GM19324 (cell line): ENCODE data around the gene RARS2.

ENCODE experiments used
- ATAC-seq: cut with Tn5 transposase; IDR thresholded peaks from one replicate; pipeline ENCODE4 v1.9.1; 2021; ENCODE audit warnings: mild to moderate bottlenecking, moderate library complexity; ENCODE audit not compliant: unreplicated experiment, low FRiP score

The RARS2 gene

DNA sequence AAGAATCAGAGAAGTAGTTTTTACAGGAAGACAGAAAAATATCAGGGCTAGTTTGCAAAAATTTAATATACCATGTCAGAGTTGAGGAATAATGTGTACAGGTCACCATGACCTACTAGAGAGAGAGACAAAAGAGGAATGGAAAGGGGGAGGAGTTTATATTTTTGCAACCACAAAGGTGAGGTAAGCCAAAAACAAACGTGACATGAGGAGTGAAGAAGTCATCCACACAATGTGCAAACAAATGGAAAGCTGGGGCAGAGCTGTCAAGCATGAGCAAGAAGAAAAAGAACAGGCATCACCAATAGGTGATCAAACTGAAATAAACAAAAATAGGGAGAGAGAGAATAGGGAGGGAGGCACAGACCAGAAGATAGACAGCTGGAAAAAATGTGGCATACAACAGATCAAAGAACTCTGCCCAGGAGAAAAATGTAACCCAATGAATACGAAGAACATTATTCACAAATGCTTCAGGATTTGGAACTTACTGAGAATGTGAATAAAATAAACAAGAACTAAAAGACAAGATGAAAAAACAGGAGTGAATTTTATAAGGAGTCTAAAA is 15.5 kb downstream of the RARS2 start:
- ATAC-seq: no peak

DNA sequence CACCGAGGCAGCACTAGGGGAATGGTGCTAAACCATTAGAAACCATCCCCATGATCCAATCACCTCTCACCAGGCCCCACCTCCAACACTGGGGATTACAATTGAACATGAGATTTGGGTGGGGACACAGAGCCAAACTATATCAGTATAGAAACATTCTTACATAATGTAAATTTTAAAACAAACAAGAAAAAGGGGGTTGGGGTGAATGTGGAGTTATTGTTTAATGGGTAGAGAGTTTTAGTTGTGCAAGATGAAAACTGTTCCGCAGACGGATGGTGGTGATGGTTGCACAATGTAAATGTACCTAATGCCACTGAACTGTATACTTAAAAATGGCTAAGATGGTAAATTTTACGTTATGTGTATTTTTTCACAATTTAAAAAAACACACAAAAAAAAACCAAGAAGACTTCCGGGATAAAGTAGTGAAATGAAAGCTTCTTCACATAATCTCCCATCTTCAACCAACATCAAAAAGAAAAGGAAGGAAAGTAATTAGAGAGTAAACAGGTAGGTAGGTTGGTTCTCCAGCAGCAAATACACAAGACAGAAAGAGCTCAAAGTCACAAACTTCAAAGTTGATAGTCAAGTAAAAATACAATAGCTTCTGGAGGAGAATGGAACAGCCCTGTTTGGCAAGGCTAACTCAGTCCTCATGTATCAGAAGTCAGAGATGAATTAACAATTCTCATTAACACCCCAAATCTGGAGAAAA is 16.3 kb downstream of the RARS2 start:
- ATAC-seq: no peak

DNA sequence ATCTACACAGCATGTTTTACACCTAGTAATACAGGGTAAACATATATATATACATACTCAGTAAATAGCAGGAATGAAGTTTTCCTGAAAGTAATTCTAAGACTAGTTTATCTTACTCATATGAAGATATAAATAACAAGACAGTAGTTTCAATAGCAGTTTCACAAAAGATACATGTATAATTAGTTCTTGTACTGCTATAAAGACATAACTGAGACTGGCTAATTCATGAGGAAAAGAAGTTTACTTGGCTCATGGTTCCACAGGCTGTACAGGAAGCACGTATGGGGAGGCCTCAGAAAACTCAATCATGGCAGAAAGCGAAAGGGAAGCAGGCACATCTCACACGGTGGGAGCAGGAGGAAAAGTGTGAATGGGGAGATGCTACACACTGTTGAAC is 16.9 kb downstream of the RARS2 start:
- ATAC-seq: no peak

DNA sequence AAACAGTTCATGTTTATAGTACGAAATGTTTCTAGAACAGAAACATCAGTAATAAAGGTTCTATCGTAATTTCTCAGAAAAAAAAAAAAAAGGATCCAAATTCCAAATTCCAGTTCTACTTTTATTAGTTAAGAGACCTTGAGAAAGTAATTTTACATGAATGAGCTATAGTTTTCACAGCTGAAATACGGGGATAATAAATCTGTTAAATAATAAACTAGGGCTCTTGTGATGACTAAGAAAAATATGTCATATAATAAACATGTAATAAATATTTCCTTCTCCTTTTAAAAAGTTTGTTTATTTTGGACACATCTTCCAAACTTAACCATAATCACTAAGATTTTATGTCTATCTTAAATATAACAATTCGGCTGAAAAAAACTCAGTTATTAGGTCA is 17.8 kb downstream of the RARS2 start:
- ATAC-seq: no peak

DNA sequence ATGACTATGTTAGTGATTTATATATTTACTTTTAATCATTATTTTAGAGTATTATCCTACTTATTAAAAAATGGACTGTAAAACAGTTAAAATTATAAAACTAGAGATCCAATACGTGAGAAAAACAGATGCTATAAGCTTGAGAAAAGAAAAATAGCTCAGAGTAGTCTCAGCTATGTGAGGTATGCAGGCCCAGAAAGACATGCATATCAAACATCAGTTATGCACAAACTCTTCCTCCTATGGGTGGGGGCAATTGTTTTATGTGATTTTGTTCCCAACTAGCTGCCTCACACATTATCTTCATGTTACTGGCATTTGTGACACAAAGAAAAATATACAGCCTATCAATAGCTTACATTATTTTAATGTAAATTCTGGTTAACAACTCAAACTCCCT is 28.8 kb downstream of the RARS2 start:
- no peak for ATAC-seq

DNA sequence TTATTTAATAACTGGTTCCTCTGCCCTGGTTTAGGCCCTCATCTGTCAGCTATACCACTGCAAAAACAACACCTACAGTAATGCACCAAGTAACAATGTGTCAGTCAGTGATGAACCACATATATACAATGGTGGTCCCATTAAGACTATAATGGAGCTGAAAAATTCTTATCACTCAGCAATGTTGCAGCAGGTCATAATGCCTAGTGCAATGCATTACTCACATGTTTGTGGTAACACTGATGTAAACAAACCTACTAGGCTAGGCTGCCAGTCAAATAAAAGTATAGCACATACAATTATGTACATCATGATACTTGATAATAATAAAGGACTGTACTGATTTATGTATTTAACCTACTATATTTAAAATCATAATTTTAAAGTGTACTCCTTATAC is 31.3 kb downstream of the RARS2 start:
- ATAC-seq: no peak

DNA sequence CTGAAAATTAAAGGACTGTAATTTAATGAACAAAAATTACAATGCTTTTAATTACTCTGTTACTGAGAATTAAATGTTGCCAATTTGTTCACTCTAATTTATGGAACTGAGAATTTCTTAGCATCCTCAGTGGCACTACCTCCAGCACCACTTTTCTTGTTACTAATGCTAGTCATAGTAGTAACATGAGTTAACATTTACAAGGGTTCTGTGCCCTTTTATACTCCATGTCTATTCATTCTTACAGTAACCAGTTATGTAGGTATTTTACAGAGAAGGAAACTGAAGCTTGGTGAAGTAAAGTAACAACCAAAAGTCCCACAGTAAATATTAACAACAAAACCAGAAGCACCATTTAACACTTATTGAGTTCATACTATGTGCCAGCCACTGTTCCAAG is 34.3 kb downstream of the RARS2 start:
- no peak for ATAC-seq

DNA sequence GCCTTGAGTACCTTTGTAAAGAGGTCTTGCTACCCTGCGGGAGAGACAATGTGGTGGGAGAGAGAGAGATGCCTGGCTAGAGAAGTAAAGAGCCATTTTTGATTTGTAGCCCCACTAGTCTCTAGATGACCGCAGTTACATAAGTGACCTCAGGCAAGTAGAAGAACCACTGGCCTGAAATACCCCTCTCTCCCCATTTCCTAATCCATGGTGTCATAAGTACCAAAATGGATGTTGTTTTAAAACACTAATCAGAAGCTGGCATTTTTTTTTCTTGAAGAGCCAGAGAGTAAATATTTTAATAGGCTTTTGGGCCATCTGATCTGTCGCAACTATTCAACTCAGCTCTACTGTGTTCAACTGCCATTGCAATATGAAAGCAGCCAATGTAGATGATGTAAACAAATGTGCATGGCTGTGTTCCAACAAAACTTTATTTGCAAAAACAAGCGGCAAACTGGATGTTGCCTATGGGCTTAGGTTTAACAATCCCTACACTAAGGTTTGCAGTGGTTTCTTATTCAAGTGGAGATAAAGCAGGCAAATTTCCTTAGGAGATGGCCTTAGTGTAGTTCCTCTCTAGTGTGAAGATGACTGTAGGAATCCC is 36.5 kb downstream of the RARS2 start:
- no peak for ATAC-seq

DNA sequence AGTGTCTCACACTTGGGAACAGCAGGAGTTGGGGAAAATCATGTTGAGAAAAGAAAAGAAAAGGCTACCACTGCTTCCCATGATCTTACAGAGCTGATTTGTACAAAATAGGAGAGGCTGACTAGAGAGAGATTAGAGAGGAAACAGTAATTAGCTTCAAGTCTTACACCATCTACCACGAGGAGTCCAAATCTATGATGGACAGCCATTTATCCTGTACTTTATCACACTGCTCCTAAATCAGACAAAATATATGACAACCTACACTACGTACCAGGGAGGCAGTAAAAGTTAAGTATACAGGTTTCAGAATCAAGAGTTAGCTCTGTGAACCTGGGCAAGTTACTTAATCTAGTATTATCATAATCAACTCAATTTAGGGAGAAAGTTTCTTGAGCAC is 38.0 kb downstream of the RARS2 start:
- ATAC-seq: no peak

DNA sequence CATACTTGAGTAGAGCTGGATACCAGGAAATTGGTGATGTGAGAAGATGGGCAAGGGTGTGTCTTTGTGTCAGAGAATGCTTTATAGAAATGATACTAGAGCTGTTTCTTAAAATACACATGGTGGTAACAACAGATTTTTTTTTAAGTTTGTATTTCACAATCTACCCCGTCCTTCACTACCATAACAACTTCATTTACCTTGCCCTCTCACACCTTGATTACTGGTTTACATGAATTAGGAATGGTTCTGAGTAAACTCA is 45.4 kb downstream of the RARS2 start:
- peak; percentile 41 for ATAC-seq

DNA sequence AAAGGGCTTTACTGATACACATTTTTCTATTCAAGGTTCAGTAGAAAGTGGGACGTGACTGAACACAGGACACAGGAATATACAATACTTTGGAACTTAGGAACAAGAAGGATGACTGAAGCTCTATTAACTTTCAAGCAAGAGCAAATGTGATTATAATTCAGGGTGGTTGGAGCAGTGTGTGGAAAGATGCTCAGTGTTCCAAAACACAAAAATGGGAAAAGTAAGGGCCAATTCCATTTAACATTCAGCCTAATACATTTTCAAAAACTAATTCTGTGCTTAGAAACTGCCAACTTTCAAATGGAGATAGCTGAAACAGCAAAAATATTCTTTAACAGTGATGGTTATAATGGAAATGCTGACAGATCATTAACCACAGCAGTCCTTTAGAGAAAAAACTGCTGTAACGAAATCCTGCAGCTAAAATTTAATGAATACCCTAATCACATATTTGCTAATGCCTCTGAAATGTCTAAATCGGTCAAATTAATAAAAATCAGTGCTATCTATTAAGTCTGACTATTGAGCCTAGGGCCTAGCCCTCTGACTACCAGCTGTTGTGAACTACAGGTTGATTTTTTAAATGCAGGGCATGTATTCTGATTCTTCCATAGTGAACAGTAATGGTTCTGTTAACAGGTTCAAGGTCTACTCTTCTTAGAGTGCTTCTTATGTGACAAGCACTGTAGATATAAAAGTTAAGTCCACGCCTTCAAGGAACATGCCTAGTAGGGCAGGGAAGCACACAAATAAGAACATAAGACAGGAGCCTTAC is 45.9 kb downstream of the RARS2 start:
- ATAC-seq: no peak

DNA sequence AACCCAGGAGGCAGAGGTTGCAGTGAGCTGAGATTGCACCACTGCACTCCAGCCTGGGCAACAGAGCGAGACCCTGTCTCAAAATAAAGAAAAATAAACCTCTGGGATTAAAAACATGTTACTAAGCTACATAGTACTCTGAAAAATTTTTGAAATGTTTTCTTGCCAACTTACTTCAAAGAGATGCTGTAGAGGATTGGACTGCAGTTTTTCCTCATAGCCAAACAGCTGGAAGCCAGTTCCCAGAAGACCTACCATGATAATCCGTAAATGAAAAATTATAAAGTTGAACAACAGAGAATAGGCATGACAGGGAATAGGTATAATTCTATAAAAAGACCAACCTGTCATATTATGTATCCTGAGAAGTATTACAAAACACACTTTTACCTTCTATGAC is 48.0 kb downstream of the RARS2 start:
- ATAC-seq: no peak

DNA sequence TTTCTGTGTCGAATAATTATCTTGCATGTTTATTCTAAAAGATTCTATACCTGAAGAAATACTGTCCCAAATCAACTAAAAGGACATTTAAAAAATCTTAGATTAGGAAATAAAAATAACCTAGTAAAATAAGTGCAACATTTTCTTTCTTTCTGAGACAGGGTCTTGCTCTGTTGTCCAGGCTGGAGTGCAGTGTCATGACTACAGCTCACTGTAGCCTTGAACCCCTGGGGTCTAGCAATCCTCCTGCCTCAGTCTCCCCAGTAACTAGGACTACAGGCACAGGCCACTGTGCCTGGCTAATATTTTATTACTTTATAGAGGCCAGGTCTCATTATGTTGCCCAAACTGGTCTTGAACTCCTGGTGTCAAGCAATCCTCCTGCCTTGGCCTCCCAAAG is 48.7 kb downstream of the RARS2 start:
- ATAC-seq: no peak

DNA sequence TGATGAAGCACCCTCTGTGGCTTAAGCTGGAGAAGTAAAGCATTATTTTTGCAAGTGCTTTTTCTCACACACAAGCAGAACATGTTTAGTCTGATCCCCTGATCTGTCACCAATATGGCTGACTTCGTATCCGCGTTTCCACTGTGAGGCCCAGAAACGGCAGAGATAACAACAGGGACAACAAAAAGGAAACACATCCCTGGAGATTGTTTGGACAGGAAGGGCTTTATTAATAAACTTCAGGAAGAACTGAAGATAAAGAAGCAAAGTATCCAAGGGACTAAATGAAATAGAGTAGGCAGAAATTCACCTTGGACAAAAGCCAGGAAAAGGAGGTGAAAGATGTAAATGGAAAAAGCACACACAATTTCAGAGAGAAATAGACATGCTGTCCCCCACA is 49.2 kb downstream of the RARS2 start:
- ATAC-seq: no peak

DNA sequence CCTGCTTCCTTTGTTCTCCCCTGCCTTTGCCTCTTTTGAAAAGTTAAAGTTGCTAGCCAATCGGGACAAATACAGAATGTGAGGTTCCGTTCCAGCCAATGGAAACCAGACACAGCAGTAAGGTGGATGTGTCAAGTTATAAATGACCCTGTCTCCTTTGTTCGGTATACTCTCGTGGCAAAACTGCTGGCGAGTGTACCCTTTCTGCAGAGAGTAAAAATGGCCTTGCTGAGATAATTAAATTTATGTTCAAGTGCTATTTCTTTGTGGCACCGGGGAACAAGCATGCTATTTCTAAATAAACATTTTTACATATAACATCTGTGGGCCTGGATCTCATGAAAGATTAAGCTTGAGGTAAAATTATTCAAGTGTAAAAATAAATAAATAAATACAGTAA is 50.2 kb downstream of the RARS2 start:
- no peak for ATAC-seq

DNA sequence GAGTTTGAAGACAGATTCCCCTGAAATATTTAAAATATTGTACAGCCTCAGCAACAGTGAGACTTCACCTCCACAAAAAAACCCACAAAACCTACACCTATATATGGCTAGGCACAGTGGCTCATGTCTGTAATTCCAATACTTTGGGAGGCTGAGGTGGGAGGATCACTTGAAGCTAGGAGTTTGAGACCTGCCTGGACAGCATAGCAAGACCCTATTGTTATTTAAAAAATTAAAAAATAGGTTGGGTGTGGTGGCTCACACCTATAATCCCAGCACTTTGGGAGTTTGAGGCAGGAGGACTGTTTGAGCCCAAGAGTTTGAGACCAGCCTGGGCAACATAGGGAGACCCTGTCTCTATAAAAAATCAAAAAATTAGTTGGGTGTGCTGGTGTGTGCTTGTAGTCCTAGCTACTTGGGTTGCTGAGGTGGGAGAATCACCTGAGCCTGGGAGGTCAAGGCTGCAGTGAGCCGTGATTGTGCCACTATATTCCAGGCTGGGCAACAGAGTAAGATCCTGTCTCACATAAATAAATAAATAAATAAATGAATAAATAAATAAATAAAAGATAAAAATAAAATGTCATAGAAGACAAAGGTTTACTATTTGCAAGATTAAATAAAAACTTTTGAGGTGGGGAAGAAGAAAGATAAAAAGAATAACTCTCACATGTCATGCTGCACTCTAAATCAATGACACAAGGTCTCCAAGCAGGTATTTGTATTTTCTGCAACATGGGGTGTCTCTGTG is 51.1 kb downstream of the RARS2 start:
- ATAC-seq: no peak

DNA sequence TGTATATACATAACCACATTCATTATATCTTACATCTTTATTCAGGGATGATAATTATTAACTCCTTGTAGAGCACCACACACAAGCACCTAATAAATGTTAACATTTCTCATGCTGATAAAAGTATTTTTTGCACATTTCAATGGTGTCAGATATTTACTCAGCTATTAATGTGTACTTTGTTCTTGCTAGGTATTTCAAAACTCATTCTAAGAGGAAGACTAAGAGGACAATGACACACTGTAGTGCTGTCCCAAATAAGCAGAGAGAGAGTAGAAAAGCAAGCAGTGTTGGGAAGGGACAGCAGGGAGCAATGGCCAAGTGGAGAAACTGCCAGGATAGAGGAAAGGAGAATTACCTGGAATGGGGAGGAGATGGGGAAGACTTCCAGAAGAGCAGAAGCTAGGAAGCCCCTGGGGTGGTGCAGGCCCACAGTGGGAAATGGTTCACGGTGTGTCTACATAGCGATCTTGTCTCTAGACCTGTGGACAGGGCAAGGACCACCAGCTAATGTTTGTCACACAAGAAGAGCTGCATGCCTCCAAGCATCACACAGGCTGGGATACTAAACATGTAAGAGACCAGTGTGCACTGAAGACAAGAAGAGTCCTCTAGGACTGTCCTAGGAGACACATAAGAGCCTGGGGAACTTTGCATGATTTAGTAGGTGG is 55.3 kb downstream of the RARS2 start:
- ATAC-seq: no peak

DNA sequence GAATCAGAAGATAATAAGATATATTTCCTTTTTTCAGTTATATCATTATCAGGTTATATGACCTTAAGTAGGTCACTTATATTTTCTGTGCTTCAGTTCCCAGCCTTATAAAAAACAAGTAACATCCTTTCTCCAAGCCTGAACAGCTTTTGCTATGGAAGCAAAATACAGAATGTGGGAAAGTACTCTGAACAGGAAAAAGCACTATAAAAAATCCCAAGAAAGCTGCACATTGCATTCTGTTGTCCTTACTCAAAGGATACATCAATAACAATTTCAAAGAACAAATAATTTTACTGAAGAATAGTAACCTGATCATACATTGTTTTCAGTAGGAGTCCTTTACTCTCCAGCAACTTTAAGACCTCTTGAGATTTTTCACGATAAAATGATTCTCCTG is 60.6 kb downstream of the RARS2 start:
- ATAC-seq: no peak

DNA sequence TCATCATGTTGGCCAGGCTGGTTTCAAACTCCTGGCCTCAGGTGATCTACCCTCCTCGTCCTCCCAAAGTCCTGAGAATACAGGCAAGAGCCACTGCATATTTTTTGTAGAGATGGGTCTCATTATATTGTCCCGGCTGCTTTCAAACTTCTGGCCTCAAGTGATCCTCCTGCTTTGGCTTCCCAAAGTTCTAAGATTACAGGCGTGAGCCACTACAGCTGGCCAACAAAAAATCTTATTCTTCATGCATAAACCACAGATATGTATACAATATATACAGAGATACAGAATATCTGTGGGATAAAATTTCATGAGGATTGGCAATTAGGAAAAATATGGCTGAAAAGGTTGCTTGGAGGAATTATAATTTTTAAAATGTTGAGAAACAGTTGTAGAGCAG is 67.1 kb downstream of the RARS2 start:
- ATAC-seq: no peak

DNA sequence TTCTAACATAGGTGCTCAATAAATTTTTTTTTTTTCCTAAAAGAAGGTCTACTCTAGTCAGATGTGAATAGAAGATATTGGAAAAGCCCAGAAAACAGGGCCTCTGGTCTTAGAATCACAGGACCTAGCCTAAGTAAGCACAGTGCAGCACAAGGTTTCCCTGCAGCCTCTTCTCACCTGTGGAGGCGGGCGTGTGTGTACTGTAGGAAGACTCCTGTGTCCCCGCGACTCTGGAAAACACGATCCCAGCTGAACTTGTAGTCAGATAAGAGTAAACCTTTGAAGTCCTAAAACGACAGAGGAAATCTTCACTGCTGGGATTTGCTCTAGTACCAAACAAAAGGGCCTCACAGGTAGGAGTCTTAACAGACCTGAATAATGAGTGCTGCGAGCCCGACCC is 71.3 kb downstream of the RARS2 start:
- no peak for ATAC-seq

DNA sequence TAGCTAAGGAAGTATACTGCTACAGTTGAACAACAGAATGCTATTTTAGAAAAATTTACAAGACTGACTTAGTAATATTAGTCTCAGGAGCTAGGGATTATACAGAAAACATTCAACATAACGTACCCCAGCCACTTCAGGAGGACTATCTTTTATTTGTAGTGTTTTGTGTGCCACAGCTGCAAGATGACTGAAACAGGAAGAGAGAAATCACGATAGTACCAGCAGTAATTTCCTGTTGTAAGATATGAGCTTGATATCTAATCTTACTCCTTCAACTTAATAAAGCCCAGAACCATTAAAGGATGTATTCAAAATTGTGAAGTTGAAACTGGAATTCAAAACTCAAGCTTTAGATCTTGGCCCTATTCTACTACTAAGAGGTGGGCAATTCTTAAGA is 75.0 kb downstream of the RARS2 start:
- ATAC-seq: no peak
